NCI-H2196 treated with DMSO at 0.1 percent for 48 hours (cell line): ENCODE results near the gene LDHA.

Experiments used
- DNase-seq: peaks from one replicate; lab custom pipeline; 2025; ENCODE audit not compliant: unreplicated experiment; lab: John Stamatoyannopoulos, UW

LDHA gene

GRCh38 chr11:18394275-18394927 lies at the start of gene LDHA:
TSS of gene LDHA (plus strand) at chr11:18394563. CDS start at chr11:18396843, 2,280 bp downstream.
- DNase-seq: peak; percentile 88

- DNase-seq: no peak
Observed at GRCh38 chr11:18347471-18348125, 46.8 kb upstream of the LDHA start.

GRCh38 chr11:18352581-18352980 lies 41.8 kb upstream of the LDHA start:
- DNase-seq: no peak

- DNase-seq: no peak
Observed at GRCh38 chr11:18358646-18359045, 35.7 kb upstream of the LDHA start.

GRCh38 chr11:18361154-18361553 lies 33.2 kb upstream of the LDHA start:
- DNase-seq: no peak

- no peak for DNase-seq
Observed at GRCh38 chr11:18364495-18365073, 29.8 kb upstream of the LDHA start.

GRCh38 chr11:18365741-18366140 lies 28.6 kb upstream of the LDHA start:
- DNase-seq: no peak

GRCh38 chr11:18366286-18366685 lies 28.1 kb upstream of the LDHA start:
- no peak for DNase-seq

GRCh38 chr11:18367431-18367830 lies 26.9 kb upstream of the LDHA start:
- no peak for DNase-seq

- DNase-seq: no peak
Observed at GRCh38 chr11:18368221-18368620, 26.1 kb upstream of the LDHA start.

GRCh38 chr11:18369398-18369797 lies 25.0 kb upstream of the LDHA start:
- no peak for DNase-seq

- DNase-seq: no peak
Observed at GRCh38 chr11:18371279-18371678, 23.1 kb upstream of the LDHA start.

GRCh38 chr11:18372201-18372600 lies 22.2 kb upstream of the LDHA start:
- no peak for DNase-seq

- DNase-seq: no peak
Observed at GRCh38 chr11:18374956-18375355, 19.4 kb upstream of the LDHA start.

GRCh38 chr11:18375941-18376340 lies 18.4 kb upstream of the LDHA start:
- no peak for DNase-seq

- no peak for DNase-seq
Observed at GRCh38 chr11:18379201-18379600, 15.2 kb upstream of the LDHA start.

- DNase-seq: peak; percentile 36
Observed at GRCh38 chr11:18383388-18384156, 10.8 kb upstream of the LDHA start.

GRCh38 chr11:18384157-18384641 lies 10.2 kb upstream of the LDHA start:
- peak; percentile 62 for DNase-seq

- DNase-seq: no peak
Observed at GRCh38 chr11:18390088-18390487, 4.3 kb upstream of the LDHA start.

GRCh38 chr11:18392434-18393321 lies 1.7 kb upstream of the LDHA start:
- no peak for DNase-seq
